ENCODE results near the gene ANKRD30A.
A peak's percentile ranks its signal among the peaks of the same experiment; 100 is the strongest.
"Not testable (repeated sequence)": the region's sequence is repeated elsewhere in the genome, so short reads cannot be mapped to it uniquely, and the experiment has no call there.

ANKRD30A gene, protein sequence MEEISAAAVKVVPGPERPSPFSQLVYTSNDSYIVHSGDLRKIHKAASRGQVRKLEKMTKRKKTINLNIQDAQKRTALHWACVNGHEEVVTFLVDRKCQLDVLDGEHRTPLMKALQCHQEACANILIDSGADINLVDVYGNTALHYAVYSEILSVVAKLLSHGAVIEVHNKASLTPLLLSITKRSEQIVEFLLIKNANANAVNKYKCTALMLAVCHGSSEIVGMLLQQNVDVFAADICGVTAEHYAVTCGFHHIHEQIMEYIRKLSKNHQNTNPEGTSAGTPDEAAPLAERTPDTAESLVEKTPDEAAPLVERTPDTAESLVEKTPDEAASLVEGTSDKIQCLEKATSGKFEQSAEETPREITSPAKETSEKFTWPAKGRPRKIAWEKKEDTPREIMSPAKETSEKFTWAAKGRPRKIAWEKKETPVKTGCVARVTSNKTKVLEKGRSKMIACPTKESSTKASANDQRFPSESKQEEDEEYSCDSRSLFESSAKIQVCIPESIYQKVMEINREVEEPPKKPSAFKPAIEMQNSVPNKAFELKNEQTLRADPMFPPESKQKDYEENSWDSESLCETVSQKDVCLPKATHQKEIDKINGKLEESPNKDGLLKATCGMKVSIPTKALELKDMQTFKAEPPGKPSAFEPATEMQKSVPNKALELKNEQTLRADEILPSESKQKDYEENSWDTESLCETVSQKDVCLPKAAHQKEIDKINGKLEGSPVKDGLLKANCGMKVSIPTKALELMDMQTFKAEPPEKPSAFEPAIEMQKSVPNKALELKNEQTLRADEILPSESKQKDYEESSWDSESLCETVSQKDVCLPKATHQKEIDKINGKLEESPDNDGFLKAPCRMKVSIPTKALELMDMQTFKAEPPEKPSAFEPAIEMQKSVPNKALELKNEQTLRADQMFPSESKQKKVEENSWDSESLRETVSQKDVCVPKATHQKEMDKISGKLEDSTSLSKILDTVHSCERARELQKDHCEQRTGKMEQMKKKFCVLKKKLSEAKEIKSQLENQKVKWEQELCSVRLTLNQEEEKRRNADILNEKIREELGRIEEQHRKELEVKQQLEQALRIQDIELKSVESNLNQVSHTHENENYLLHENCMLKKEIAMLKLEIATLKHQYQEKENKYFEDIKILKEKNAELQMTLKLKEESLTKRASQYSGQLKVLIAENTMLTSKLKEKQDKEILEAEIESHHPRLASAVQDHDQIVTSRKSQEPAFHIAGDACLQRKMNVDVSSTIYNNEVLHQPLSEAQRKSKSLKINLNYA (N-terminal part only)

DNA sequence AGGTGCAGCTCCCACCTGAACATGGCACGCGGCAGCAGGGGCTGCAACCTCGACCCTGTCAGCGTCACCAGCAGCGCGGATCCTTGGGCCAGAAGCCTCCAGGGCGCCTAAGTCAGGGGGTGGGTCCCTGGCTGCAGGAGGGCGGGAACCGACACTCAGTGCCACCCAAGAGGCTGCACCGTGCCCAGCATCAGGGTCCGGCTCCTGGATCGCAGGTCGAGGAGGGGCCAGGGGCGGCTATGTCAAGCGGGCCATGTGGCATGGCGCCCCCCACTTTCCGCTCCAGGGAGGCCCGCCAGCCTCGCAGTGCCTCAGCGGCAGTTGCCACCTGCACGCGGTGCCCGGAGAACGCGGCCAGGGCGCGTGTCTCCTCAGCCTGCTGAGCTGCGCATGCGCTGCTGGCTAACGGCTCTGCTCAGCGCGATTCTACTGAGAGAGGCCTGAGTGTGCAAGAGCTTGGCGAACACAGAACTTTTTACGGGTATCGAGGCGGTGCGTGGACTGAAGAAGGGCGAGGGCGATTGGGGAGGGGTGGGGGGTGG is at the start of gene ANKRD30A:
TSS of gene ANKRD30A (plus strand) at position 408 of the 542 bp plus-strand sequence. CDS start 190 bp downstream, outside the sequence.
- no peak for DNase-seq (ENCODE audit: low read depth, low spot score)

DNA sequence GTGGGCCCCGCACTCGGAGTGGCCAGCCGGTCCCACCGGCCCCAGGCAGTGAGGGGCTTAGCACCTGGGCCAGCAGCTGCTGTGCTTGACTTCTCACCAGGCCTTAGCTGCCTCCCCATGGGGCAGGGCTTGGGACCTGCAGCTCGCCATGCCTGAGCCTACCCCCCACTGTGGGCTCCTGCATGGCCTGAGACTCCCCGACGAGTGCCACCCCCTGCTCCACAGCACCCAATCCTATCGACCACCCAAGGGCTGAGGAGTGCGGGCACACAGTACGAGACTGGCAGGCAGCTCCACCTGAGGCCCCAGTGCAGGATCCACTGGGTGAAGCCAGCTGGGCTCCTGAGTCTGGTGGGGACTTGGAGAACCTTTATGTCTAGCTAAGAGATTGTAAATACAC is 49.3 kb upstream of the ANKRD30A start:
- DNase-seq (ENCODE audit: low read depth, low spot score): not testable (repeated sequence)

DNA sequence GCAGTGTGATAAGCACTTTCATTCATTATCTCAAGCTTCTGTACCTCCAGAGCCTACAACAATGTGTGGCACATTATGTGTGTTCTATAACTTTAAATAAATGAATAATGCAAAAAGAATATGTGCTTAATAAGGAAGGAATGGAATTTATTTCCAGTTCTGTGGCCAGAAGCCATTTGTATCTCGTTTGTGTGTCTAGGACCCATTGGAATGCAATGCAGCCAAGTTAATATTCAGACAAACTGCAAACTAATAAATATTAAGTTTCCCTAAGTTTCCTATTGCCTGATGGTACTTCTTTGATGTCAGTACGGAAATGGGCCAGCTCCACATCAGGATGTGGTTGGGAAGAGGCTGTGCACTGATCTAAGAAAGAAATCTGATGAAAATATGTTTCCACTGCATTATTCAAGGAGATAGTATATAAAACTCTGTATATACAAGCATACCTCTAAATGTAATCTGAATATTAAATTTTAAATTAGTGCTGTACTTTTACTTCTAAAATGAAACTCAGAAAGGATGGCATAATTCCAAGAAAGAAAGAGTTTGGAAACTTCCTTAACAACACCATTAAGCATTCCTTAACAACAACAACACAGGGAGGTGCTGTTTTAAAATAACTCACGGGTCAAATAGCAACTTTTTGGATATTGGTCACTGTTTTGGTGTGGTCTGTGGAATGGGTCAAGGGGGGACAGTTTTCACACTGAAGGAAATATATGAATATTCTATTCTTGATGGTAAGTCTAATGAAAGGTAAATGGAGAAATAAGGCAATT is 29.4 kb upstream of the ANKRD30A start:
- no peak for DNase-seq (ENCODE audit: low read depth, low spot score)

DNA sequence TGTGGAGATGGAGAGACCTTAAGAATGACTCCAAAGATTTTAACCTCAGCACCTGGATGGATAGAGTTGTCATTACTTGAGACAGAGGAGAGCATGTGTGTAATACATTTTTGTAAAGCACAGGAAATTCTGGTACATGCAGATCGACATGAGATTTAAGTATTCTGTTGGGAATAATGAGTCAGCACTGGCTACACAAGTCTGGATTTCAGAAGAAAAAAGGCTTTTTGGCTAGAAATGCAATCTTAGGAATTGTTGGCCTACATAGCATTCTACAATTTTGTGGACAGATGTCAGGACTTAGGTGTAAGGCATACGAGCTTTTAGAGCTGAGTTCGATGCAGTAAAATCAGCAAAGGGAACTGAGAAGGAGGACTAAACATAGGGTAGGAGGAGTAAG is 24.1 kb upstream of the ANKRD30A start:
- no peak for DNase-seq (ENCODE audit: low read depth, low spot score)

DNA sequence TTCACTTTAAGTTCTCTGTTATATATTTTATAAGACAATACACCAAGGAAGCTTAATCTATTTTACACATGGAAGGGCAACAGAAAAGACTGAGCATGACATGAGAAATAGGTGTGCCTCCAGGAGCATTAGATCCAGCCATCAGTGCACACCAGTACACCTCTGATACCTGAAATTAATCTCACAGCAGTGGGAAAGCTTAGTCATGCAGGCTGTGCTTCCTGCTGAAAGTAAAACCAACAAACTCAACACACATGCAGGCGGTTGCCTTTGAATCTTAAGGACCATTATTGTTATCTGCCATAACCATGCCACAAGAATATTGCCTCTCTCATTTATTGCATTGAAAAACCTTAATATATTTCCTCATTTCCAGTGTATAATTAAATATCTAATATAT is 16.4 kb upstream of the ANKRD30A start:
- no peak for DNase-seq (ENCODE audit: low read depth, low spot score)

DNA sequence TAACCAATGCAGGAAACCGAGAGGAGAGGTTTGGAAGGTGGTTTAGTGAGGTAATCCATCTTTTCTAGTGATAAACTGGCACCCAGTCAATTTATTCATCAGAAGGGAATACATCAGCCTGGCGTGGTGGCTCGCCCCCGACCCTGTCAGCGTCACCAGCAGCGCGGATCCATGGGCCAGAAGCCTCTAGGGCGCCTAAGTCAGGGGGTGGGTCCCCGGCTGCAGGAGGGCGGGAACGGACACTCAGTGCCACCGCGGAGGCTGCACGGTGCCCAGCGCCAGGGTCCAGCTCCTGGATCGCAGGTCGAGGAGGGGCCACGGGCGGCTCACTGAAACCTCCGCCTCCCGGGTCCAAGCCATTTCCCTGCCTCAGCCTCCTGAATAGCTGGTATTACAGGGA is 866 bp upstream of the ANKRD30A start:
- DNase-seq (ENCODE audit: low read depth, low spot score): no peak

DNA sequence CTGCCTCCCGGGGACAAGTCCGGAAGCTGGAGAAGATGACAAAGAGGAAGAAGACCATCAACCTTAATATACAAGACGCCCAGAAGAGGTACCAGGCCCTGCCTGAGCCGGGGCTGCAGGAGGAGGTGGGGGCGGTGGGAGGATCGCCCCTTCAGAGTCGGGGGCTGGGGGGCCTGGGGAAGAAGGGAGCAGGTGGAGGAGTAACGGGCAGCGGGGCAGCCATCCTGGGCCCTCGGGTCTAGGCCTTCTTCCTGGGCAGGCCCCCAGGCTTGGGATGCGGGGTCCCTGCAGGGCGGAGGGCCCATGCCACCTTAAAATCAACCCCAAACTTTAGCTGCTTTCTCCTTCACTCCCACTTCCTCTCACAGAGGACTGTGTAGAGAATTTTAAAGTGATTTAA is 523 bp downstream of the ANKRD30A start:
- no peak for DNase-seq (ENCODE audit: low read depth, low spot score)

DNA sequence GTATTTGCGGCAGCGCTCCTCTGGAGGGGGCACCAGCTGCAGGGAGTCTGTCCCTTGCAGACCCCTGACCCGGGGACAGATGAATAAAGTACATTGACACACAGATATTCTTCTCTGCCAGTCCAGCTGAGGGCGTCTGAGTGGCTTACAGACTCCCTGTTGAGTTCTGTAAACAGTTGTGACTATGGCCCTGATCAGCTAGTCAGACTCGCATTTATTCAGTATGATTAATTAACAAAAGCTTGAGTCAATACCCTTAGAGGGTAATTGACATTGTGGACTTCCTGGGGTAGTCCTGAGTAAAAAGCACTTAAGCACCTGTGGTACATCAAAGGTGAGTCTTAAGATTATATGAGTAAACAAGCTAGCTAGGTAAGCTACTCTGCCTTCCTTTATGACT is 21.0 kb downstream of the ANKRD30A start:
- DNase-seq (ENCODE audit: low read depth, low spot score): peak; percentile 23

DNA sequence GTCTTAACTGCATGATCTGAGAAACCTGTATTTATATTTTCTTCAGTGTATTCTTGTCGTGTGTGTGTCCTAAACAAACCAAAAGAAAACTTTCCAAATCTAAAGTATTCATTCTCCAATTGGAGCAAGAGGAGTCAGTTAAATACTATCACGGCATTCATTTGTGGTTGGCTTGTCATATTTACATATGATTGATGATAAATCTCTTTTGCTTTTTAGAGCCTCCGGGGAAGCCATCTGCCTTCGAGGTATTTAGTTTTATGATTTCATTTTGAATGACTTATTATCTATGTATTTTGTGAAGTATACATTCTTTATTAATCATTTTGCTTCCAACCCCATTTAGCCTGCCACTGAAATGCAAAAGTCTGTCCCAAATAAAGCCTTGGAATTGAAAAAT is 37.0 kb downstream of the ANKRD30A start:
- DNase-seq (ENCODE audit: low read depth, low spot score): not testable (repeated sequence)

DNA sequence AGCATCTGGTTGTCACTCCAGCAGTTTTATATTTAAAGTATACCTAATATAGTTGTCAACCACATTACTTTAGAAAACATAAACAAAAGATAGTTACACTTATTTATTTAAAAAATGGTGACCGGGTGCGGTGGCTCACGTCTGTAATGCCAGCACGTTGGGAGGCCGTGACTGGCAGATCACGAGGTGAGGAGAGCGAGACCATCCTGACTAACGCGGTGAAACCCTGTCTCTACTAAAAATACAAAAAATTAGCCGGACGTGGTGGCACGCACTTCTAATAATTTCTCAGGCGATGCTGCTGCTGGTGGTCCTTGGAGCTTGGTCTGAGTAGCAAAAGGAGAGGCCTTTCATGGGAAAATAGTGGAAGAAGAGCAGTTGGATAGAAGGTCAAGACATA is 46.5 kb downstream of the ANKRD30A start:
- DNase-seq (ENCODE audit: low read depth, low spot score): not testable (repeated sequence)

DNA sequence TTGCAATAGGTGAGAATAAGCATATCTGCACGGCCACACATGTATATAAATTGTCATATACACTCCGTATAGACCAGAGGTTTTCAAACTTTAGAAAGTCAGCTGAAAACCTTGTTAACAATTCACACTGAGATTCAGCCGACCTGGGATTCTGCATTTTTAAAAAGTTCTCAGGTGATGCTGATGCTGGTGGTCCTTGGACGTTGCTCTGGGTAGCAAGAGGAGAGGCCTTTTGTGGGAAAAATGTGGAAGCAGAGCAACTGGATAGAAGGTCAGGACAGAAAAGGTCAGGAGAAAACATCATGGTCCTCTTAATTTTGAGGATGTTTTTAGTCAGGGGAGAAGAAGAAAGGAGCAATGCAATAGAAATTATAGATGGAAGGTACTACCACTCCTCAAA is 52.9 kb downstream of the ANKRD30A start:
- DNase-seq (ENCODE audit: low read depth, low spot score): not testable (repeated sequence)

DNA sequence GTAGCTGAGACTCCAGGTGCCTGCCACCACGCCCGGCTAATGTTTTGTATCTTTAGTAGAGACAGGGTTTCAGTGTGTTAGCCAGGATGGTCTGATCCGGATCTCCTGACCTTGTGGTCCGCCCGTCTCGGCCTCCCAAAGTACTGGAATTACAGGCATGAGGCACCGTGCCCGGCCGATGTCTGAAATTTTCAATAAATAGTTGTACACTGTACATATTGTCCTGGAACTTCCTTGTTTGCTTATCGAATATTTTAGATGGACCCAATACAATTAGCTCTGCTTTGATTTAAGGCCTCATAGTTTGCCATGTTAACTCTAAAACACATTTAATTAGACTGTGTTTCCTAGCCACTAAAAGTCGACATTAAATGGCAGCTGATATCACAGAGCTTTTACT is 57.3 kb downstream of the ANKRD30A start:
- not testable (repeated sequence) for DNase-seq (ENCODE audit: low read depth, low spot score)

DNA sequence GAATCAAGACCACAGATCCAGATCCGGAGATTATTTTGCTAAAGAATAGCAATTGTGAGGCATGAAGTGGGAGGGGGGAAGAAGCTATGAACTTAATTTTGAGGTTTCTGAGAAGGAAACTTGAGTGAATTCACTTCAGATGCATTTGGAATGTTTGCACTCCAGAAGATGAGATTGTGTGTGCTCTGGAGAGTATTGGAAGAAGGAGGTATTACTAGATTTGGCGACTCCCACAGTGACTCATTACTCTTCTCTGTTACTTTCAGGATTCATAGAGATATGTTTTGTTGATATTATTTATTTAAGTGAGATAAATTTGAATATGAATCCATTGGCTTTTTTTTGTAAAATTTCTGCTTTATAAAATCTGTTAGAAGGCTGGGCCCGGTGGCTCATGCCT is 80.7 kb downstream of the ANKRD30A start:
- DNase-seq (ENCODE audit: low read depth, low spot score): no peak

DNA sequence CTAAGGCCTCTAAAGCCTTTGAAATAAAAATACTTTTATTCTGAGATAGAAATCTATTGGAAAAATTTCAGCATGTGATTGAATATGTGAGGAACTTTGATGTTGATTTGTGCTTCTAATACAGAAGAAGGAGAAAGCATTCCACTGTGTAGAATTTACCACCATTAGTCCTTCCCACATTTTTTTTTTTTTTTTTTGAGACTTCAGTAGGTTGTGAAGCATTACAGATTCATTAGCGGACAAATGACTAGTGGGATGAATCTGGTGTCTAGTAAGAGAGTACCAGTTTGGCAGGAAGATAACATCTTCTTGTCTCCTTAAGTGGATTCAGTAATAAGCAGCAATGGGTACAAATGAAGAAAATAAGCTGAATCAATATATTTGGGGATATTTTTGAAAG is 95.5 kb downstream of the ANKRD30A start:
- DNase-seq (ENCODE audit: low read depth, low spot score): no peak

DNA sequence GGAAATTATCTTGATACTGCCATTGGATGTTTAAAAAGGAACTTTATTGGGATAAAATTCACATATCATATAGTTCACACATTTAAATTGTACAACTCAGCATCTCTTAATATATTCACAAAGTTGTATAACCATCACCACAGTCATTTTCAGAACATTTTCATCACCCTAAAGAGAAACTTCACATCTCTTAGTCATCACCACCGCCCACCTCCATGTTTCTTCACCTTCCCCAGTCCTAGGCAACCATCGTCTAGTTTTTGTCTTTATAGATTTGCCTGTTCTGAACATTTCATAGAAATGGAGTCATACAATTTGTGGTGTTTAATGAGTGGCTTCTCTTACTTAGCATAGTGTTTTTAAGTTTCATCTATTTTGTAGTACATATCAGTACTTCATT is 96.6 kb downstream of the ANKRD30A start:
- no peak for DNase-seq (ENCODE audit: low read depth, low spot score)

DNA sequence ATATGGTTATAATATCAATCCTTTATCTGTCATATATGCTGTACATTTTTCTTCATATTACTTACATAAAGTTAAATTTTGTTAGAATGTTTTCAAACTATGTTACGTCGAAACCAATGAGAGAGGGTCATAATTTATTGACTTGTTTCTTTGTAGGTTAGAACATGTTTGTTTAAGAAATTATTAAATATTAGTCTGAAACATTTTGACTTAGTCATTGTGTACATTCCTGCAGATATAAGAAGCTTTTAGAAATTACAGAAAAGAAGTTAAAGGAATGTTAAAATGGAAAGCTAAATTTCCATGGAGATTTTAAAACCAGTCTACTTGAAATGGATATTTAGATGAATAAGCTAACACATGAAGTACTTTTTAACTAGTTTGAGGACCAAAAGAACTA is 99.8 kb downstream of the ANKRD30A start:
- no peak for DNase-seq (ENCODE audit: low read depth, low spot score)

DNA sequence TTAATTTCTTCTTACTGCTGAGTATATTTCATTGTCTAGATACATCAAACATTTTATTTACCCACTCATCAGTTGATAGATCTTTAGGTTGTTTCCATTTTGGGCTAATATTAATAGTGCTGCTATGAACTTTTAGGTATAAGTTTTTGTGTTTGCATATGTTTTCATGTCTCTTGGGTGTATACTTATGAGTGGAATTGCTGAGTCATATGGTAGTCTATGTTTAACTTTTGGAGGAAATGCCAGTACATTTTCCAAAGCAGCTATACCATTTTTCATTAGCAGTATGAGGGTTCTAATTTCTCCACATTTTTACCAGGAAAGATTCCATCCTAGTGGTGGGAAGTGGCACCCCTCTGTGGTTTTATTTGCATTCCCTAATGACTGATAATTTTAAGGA is 101.1 kb downstream of the ANKRD30A start:
- no peak for DNase-seq (ENCODE audit: low read depth, low spot score)

DNA sequence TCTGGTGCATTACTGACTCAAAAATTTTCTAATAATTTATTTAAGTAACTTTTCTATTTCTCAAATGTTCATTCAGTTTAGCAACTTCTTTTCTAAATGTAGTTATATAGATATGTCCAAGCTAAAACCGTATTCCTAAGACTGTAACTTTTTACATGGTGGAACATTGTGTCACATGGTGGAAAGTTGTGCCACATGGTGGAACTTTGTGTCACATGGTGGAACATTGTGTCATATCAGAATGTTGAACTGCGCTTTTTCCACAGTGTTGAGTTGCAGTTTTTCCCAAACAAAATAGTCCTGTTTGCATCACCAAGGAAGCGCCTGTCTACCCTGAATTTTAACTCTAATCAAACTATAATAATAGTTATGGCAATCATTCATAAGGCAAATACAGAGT is 109.3 kb downstream of the ANKRD30A start:
- DNase-seq (ENCODE audit: low read depth, low spot score): no peak

DNA sequence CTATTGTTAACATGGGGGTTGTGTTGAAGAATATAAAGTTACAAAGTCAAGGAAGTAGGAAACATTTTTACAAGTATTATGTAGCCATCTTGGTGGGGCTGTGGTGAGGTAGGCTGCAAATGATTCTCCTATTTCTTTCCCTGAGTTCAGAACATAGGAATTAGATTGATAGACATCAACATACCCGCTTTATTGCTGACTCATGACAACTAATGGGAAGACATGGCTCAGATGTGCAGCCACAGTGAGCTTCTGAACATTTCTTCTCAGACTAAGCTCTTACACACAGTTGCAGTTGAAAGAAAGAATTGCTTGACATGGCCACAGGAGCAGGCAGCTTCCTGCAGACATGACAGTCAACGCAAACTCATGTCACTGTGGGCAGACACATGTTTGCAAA is 110.7 kb downstream of the ANKRD30A start:
- DNase-seq (ENCODE audit: low read depth, low spot score): no peak

DNA sequence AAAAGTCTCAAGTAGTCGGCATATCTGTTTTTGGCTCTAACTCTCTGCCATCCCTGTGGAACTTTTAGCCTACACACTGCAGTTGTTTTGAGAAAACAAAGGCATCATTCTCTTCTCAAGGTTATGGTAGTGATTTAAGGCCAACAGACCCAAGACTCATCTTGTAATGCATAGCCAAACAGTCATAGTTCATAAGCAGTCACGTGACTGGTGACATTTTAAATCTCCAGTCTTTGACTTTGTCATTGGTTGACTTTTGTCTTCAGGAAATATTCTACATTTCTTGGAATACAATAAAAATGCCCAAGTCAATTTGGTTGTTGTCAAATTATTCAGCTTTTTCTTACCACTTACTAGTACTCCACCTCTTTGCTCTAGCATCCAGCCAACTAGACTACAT is 114.8 kb downstream of the ANKRD30A start:
- DNase-seq (ENCODE audit: low read depth, low spot score): no peak

DNA sequence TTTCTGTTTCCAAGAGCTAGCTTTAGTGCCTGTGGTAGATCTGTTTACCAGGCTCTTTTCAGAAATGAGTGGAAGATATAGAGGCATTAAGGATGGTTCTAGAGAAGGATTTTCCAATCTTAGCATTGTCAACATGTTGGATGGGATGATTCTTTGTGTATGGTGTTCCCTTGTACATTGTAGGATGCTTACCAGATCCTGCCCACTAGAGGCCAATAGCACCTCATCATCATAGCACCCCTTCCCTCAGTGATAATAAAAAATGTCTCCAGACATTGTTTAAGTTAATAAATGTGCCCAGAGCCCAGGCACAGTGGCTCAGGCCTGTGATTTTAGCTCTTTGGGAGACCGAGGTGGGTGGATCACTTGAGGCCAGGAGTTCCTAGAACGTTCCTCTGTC is 121.2 kb downstream of the ANKRD30A start:
- no peak for DNase-seq (ENCODE audit: low read depth, low spot score)
